Smooth muscle cell (in vitro differentiated cells): ENCODE data around the gene RTL9. TPM values are rescaled to one million over a fixed set of nuclear protein-coding genes. Genes with fewer than 3 reads are reported as not detected.
A peak's percentile ranks its signal among the peaks of the same experiment; 100 is the strongest.

Experiments
- DNase-seq: peaks from one replicate; lab custom pipeline; 2025; ENCODE audit not compliant: unreplicated experiment; lab: John Stamatoyannopoulos, UW
- H2AFZ ChIP-seq: fragments of 200-600 bp; sonication (generic); 2 replicates; pipeline ENCODE4 v1.6.0; 2016; ENCODE audit warnings: antibody characterized with exemption, low read depth, mild to moderate bottlenecking
- H3F3A ChIP-seq: fragments of 200-600 bp; sonication (generic); 2 replicates; pipeline ENCODE4 v1.6.0; 2017; ENCODE audit warnings: antibody characterized with exemption, low read depth
- H3K27ac ChIP-seq: fragments of 200-600 bp; sonication (generic); 2 replicates; pipeline ENCODE4 v1.5.1; 2016; ENCODE audit warnings: low read depth, mild to moderate bottlenecking
- H3K27me3 ChIP-seq: fragments of 200-600 bp; sonication (generic); 2 replicates; pipeline ENCODE4 v1.6.1; 2016; ENCODE audit warnings: low read depth, mild to moderate bottlenecking
- H3K36me3 ChIP-seq: fragments of 200-600 bp; sonication (generic); 2 replicates; pipeline ENCODE4 v1.5.1; 2016; ENCODE audit warnings: low read depth
- H3K4me1 ChIP-seq: fragments of 200-600 bp; sonication (generic); 2 replicates; pipeline ENCODE4 v1.5.1; 2016; ENCODE audit warnings: low read depth
- H3K4me2 ChIP-seq: fragments of 200-600 bp; sonication (generic); 2 replicates; pipeline ENCODE4 v1.6.0; 2016; ENCODE audit warnings: mild to moderate bottlenecking
- H3K4me3 ChIP-seq: fragments of 200-600 bp; sonication (generic); 2 replicates; pipeline ENCODE4 v1.5.1; 2016; ENCODE audit warnings: mild to moderate bottlenecking
- H3K79me2 ChIP-seq: fragments of 200-600 bp; sonication (generic); 2 replicates; pipeline ENCODE4 v1.6.0; 2016; ENCODE audit warnings: low read depth, mild to moderate bottlenecking
- H3K9ac ChIP-seq: fragments of 200-600 bp; sonication (generic); 2 replicates; pipeline ENCODE4 v1.6.0; 2016; ENCODE audit warnings: low read depth
- H3K9me3 ChIP-seq: fragments of 200-600 bp; sonication (generic); replicated peaks from 2 replicates; pipeline ENCODE4 v1.5.1; 2016; ENCODE audit warnings: low read depth
- H4K20me1 ChIP-seq: fragments of 200-600 bp; sonication (generic); 2 replicates; pipeline ENCODE4 v1.6.0; 2016; ENCODE audit warnings: low read depth
- CTCF ChIP-seq: fragments of 200-600 bp; sonication (generic); IDR thresholded peaks from 2 replicates; pipeline ENCODE4 v1.5.1; 2017; ENCODE audit warnings: borderline replicate concordance, mild to moderate bottlenecking, antibody characterized with exemption; ENCODE audit not compliant: insufficient read depth, poor library complexity, severe bottlenecking
- WGBS: methylation state at CpG from one replicate; pipeline ENCODE4 v1.1.7; 2016; ENCODE audit warnings: low lambda C conversion rate; 5-methylcytosine and 5-hydroxymethylcytosine counted together
- polyA plus RNA-seq: library from polyadenylated mRNA; unstranded; fragments of >200 nt; fragmentation: Nextera tagmentation; extraction: Ambion mirVana; gene quantifications from 2 replicates; pipeline ENCODE4 v1.2.1, GENCODE V29; 2016
- total RNA-seq: library from RNA; depleted of rRNA; stranded (reverse); fragments of >200 nt; gene quantifications from 2 replicates; pipeline ENCODE4 v1.2.3, GENCODE V29; 2014

RTL9 gene
- total and polyA plus RNA-seq, 2 experiments from 2014 or later = 0.49 TPM; not detected in 1

- no peaks in the 10 kb centered on the region for H4K20me1 ChIP-seq
- H2AFZ ChIP-seq = no peak overlapping the region
- peaks cover 4% of the 10 kb centered on the region for H3K4me1 ChIP-seq
- no peaks in the 10 kb centered on the region for H3F3A ChIP-seq
- no peaks in the 10 kb centered on the region for H3K9me3 ChIP-seq
- H3K4me2 ChIP-seq = peak overlapping the region; percentile 35
- no peak for DNase-seq
- 63% methylated on average over 7 of the region's 7 CpGs for WGBS
- peak overlapping the region; percentile 48 for H3K9ac ChIP-seq
- H3K79me2 ChIP-seq = no peaks in the 10 kb centered on the region
- no peak overlapping the region for H3K4me3 ChIP-seq
- peak overlapping the region; percentile 79 for H3K27ac ChIP-seq
- H3K36me3 ChIP-seq = no peaks in the 10 kb centered on the region
- no peak for TF ChIP-seq CTCF
- no peaks in the 10 kb centered on the region for H3K27me3 ChIP-seq
These were observed 43.6 kb downstream of the RTL9 start for GRCh38 chrX:110402091-110402849.

- Histone ChIP-seq H3K4me3 (no peak overlapping the region), H3K9ac (peak overlapping the region; percentile 48), H4K20me1 (no peaks in the 10 kb centered on the region), H3K36me3 (no peaks in the 10 kb centered on the region), H3K4me2 (peak overlapping the region; percentile 35), H3K9me3 (no peaks in the 10 kb centered on the region), H3K27ac (peak overlapping the region; percentile 79), H3K79me2 (no peaks in the 10 kb centered on the region), H2AFZ (no peak overlapping the region), H3K27me3 (no peaks in the 10 kb centered on the region), H3K4me1 (peaks cover 4% of the 10 kb centered on the region), H3F3A (no peaks in the 10 kb centered on the region)
- WGBS = 54% methylated on average over 1 of the region's 1 CpG
- TF ChIP-seq CTCF = no peak
- no peak for DNase-seq
These were observed 44.2 kb downstream of the RTL9 start for GRCh38 chrX:110402850-110403221.

GRCh38 chrX:110403441-110404238 lies 45.0 kb downstream of the RTL9 start:
- peak overlapping the region; percentile 35 for H3K4me2 ChIP-seq
- no peaks in the 10 kb centered on the region for H3F3A ChIP-seq
- no peaks in the 10 kb centered on the region for H4K20me1 ChIP-seq
- H3K4me3 ChIP-seq = no peak overlapping the region
- H3K4me1 ChIP-seq = peaks cover 4% of the 10 kb centered on the region
- H3K79me2 ChIP-seq = no peaks in the 10 kb centered on the region
- no peak for DNase-seq
- 63% methylated on average over 15 of the region's 15 CpGs for WGBS
- H3K27me3 ChIP-seq = no peaks in the 10 kb centered on the region
- H3K27ac ChIP-seq = peak overlapping the region; percentile 79
- peak overlapping the region; percentile 48 for H3K9ac ChIP-seq
- no peaks in the 10 kb centered on the region for H3K9me3 ChIP-seq
- no peaks in the 10 kb centered on the region for H3K36me3 ChIP-seq
- no peak overlapping the region for H2AFZ ChIP-seq
- TF ChIP-seq CTCF = no peak
